Stimulated activated CD4-positive, alpha-beta T cell treated with anti-CD3 and anti-CD28 coated beads, Interleukin-4, amount 100 ng/mL, for 4 hours (primary cell): ENCODE results near the gene MIA.
"Not testable (repeated sequence)": the region's sequence is repeated elsewhere in the genome, so short reads cannot be mapped to it uniquely, and the experiment has no call there.

ENCODE experiments used
- DNase-seq, 2 experiments: peaks; one replicate each; pipeline ENCODE4 v3.0.0-alpha.2; 2020

The MIA gene

DNA sequence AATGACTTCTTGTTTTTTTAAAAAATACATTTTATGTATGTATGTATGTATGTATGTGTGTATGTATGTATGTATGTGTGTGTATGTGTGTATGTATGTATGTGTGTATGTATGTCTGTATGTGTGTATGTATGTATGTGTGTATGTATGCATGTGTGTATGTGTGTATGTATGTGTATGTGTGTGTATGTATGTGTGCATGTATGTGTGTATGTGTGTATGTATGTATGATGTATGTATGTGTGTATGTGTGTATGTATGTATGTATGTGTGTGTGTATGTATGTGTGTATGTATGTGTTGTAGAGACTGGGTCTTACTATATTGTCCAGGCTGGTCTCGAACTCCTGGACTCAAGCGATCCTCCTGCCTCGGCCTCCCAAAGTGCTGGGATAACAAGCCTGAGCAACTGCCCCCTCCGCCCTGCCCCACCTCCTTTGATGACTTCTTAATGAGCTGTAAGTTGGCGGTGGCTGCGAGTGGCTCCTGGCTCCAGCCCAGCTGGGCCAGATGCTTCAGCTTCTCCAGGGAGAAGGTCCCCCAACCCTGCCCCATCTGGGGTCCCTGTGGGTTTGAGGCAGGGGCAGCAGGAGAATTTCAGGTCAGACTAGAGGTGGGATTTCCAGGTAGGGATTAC lies 50.3 kb downstream of the MIA start:
- not testable (repeated sequence) for DNase-seq

DNA sequence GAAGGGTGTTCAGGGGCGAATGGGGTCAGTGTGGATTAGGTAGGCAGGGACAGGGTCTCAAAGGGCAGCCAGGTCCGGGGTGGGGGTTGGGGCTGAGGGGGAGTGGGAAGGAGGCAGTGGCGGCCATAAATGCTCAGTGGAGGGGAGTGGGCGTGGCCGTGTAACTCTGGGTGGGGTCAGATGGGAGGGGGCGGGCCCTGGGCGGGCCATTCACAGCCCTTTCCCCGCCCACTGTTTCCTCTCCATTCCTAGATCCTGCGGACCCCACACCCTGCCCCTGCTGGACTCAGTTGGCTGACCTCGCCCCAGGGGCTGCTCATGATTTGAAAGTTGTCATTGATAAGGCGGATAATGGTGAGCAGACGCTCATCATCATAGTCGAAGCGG lies 51.0 kb downstream of the MIA start:
- not testable (repeated sequence) for DNase-seq

DNA sequence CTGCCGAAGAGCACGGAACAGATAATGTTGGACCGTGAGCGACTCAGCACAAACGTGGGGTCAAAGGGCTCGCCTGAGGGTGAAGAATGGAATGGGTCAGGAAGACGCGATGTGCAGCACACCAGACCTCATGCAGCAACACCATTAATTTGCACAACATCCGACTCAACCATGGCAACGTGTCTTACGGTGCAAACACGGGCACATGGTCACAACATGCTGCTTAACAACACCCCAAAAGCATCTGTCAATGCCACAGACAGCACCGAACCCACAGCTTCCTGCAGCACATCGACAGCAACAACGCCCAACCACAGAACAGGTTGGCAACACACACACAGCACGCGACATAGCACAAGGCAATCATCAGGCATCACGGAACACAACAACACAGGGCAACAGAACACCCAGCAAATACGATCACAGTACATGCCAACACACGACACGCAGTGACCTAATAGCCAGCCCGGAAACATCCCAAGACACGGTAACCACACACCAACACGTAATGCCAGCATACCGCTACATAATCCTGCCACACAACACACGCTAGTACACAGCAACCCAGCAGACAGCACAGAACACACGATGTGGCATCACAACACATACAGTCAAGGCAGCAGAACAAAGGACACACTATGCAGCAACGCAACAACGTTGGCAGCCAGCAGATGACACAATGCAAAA lies 51.5 kb downstream of the MIA start:
- peak in 1 of 2 experiments; percentile 40 for DNase-seq
